Stimulated activated naive CD8-positive, alpha-beta T cell treated with anti-CD3 and anti-CD28 coated beads, Interleukin-15, Interleukin-2, amounts not matched to agents 100 ng/mL and 50 ng/mL, for 24 hours (primary cell): Measurements from ENCODE around the gene RIPK4.
"Not testable (repeated sequence)": the region's sequence is repeated elsewhere in the genome, so short reads cannot be mapped to it uniquely, and the experiment has no call there.

ENCODE experiments used
- H3K27ac Mint-ChIP-seq: one replicate; pipeline ENCODE4 v1.8.0; 2021; ENCODE audit warnings: mild to moderate bottlenecking, mixed read lengths
- H3K27me3 Mint-ChIP-seq: one replicate; pipeline ENCODE4 v1.8.0; 2021; ENCODE audit warnings: mixed read lengths
- H3K36me3 Mint-ChIP-seq: one replicate; pipeline ENCODE4 v1.8.0; 2021; ENCODE audit warnings: low read depth, mixed read lengths
- H3K4me1 Mint-ChIP-seq: one replicate; pipeline ENCODE4 v1.8.0; 2021; ENCODE audit warnings: low read depth, mixed read lengths
- H3K4me3 Mint-ChIP-seq: one replicate; pipeline ENCODE4 v1.8.0; 2021; ENCODE audit warnings: mild to moderate bottlenecking, mixed read lengths
- H3K9me3 Mint-ChIP-seq: one replicate; pipeline ENCODE4 v1.8.0; 2021; ENCODE audit warnings: mixed read lengths

Gene RIPK4

GRCh38 chr21:41731081-41731480 lies 35.8 kb downstream of the RIPK4 start:
- H3K9me3 Mint-ChIP-seq: peaks cover 17% of the 10 kb centered on the region
- no peak overlapping the region for H3K27ac Mint-ChIP-seq
- no peak overlapping the region for H3K4me3 Mint-ChIP-seq
- H3K4me1 Mint-ChIP-seq: no peaks in the 10 kb centered on the region
- H3K27me3 Mint-ChIP-seq: peaks cover 35% of the 10 kb centered on the region
- no peaks in the 10 kb centered on the region for H3K36me3 Mint-ChIP-seq

- H3K27me3 Mint-ChIP-seq: peaks cover 35% of the 10 kb centered on the region
- H3K4me3 Mint-ChIP-seq: no peak overlapping the region
- H3K4me1 Mint-ChIP-seq: no peaks in the 10 kb centered on the region
- peaks cover 17% of the 10 kb centered on the region for H3K9me3 Mint-ChIP-seq
- no peaks in the 10 kb centered on the region for H3K36me3 Mint-ChIP-seq
- H3K27ac Mint-ChIP-seq: no peak overlapping the region
These were observed 36.5 kb downstream of the RIPK4 start for GRCh38 chr21:41730367-41730765.

DNA sequence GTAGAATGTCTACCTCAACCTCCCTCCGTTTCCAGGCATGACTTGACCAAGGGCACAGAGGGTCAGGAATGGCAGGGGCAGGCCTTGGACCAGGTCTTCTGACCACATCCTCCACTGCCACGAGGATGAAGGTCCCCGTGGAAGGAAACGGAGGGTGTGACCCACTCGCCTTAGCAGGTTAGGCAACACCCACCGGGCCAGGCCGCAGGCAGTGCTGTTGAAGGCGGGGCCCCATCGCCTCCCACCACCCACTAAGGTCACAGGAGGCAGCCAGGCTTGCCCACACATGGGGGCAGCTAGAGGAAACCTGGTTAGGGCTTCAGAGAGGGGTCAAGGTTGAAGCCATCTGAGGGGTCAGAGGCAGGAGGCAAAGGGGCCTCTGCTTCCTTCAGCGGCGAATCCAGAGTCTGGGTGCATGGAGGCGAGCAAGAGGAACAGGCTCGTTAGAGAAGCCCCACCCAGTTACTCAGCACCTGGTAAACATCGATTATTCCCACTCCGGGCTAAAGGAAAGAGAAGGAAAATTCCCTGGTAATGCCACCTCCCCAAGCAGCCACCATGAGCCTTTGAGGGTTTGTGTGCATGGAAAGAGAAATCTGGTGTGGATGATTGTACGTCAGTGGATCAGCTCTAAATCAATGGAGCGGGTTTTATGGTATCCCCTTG lies 37.0 kb downstream of the RIPK4 start:
- peaks cover 37% of the 10 kb centered on the region for H3K27me3 Mint-ChIP-seq
- peaks cover 17% of the 10 kb centered on the region for H3K9me3 Mint-ChIP-seq
- no peak overlapping the region for H3K27ac Mint-ChIP-seq
- no peaks in the 10 kb centered on the region for H3K4me1 Mint-ChIP-seq
- H3K36me3 Mint-ChIP-seq: no peaks in the 10 kb centered on the region
- H3K4me3 Mint-ChIP-seq: no peak overlapping the region

DNA sequence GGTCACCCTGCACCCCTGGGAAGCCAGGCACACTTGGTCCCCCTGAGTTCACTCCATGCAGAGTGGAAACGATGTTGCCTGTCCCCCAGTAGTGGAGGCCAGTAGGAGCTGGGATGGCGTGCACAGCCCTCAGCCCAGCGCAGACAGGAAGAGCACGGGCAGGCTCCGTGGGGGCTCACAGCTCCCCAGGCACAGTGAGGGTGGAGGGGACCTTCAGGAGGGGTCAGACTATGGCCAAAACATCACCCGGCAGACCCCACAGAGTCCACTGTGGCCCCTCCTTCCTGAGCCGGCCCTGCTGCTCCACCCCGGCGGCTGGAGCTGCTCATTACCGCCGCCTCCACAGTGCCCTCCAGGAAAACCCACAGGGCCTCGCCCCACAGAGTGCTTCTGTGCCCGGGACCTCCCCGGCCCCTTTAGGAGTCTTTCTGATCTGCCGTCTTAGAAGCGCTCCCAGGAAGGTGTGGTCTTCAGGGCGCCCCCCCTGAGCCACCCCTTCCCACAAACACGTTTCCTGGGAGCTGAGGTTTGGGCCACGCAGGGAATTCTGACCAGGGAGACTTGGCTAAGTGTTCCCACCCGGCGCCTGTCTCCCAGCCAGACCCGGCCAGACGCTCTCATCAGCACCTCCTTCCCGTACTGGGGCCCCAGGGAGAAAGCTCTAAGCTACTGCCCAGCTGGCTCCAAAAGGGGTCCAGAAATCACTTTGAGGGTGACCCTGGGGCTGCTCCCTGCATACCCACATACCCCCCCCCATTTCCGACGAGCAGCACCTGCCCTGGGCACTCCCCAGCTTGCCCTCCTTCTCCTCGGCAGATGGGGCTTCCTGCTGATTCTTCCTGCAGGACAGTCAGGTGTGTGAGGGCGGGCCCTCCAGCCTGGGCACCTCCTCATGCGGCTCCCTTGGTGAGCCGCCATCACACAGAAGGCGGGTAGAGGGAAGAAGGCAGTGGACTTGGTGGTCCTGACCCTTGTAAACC lies 38.8 kb downstream of the RIPK4 start:
- no peaks in the 10 kb centered on the region for H3K36me3 Mint-ChIP-seq
- H3K9me3 Mint-ChIP-seq: peaks cover 16% of the 10 kb centered on the region
- no peaks in the 10 kb centered on the region for H3K4me1 Mint-ChIP-seq
- H3K27ac Mint-ChIP-seq: no peak overlapping the region
- no peak overlapping the region for H3K4me3 Mint-ChIP-seq
- H3K27me3 Mint-ChIP-seq: peaks cover 45% of the 10 kb centered on the region

GRCh38 chr21:41726970-41727783 lies 39.7 kb downstream of the RIPK4 start:
- H3K36me3 Mint-ChIP-seq: no peaks in the 10 kb centered on the region
- H3K27ac Mint-ChIP-seq: no peak overlapping the region
- H3K27me3 Mint-ChIP-seq: peaks cover 44% of the 10 kb centered on the region
- H3K4me1 Mint-ChIP-seq: no peaks in the 10 kb centered on the region
- no peak overlapping the region for H3K4me3 Mint-ChIP-seq
- H3K9me3 Mint-ChIP-seq: peaks cover 8% of the 10 kb centered on the region

DNA sequence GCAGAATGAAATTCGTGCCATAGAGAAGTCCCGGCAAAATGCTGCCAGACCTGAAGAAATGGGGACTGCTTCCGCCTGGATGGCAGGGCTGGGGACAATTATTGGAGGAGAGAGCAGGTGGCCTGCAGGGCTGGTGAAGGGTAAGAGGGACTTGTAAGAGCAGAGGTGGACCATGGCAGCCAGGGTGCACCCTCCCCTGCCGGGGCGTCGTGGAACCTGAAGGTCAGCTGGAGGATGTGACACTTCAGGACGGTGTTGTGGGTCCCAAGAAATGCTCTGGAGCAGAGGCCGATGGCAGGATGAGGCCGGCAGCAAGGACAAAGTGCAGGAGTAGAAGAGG lies 40.3 kb downstream of the RIPK4 start:
- H3K4me3 Mint-ChIP-seq: no peak overlapping the region
- no peaks in the 10 kb centered on the region for H3K4me1 Mint-ChIP-seq
- H3K27me3 Mint-ChIP-seq: peaks cover 45% of the 10 kb centered on the region
- peaks cover 3% of the 10 kb centered on the region for H3K9me3 Mint-ChIP-seq
- H3K36me3 Mint-ChIP-seq: no peaks in the 10 kb centered on the region
- no peak overlapping the region for H3K27ac Mint-ChIP-seq

- peaks cover 45% of the 10 kb centered on the region for H3K27me3 Mint-ChIP-seq
- no peak overlapping the region for H3K4me3 Mint-ChIP-seq
- no peak overlapping the region for H3K27ac Mint-ChIP-seq
- H3K36me3 Mint-ChIP-seq: no peaks in the 10 kb centered on the region
- H3K9me3 Mint-ChIP-seq: no peaks in the 10 kb centered on the region
- H3K4me1 Mint-ChIP-seq: no peaks in the 10 kb centered on the region
These were observed 40.7 kb downstream of the RIPK4 start for GRCh38 chr21:41726058-41726558.

DNA sequence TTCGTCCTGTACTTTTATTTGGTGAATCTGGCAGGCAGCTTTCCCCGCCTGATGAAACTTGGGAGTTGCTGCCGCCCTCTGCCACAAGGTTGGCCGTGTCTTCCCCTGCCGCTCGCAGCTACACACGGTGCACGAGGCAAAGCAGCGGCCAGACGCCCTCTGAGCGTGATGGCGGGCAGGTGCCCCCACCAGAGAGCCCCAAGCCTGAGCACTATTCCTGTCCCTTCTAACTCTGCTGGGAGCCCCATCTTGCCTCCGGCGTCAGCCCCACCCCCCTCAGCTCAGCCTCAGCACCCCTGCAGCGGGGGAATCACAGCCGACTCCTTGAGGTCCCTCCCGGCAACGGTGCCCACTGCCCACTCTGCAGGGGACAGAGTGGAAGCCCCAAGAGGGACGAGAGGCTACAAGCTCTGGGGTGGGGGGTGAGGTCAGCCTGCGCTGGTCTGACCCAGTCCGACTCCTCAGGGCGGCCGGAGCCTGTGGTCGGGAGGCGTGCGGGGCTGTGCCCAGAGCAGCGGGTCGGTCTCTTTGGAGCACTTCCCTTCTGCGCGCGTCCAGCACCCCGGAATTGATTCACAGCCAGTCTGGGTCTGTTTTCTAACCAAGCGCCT lies 41.3 kb downstream of the RIPK4 start:
- peaks cover 45% of the 10 kb centered on the region for H3K27me3 Mint-ChIP-seq
- no peak overlapping the region for H3K4me3 Mint-ChIP-seq
- H3K9me3 Mint-ChIP-seq: no peaks in the 10 kb centered on the region
- H3K4me1 Mint-ChIP-seq: no peaks in the 10 kb centered on the region
- H3K27ac Mint-ChIP-seq: no peak overlapping the region
- no peaks in the 10 kb centered on the region for H3K36me3 Mint-ChIP-seq

DNA sequence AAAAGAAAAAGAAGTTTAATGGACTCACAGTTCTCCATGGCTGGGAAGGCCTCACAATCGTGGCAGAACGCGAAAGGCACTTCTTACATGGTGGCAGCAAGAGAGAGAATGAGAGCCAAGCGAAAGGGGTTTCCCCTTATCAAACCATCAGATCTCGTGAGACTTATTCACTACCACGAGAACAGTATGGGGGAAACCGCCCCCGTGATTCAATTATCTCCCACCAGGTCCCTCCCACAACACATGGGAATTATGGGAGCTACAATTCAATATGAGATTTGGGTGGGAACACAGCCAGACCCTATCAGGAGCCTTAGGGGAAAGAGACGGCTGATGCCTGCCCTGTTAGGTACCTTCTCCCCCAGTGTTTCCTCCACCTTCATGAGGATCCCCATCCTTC lies 43.0 kb downstream of the RIPK4 start:
- not testable (repeated sequence) for H3K36me3 Mint-ChIP-seq, H3K4me1 Mint-ChIP-seq, H3K4me3 Mint-ChIP-seq, H3K27ac Mint-ChIP-seq, H3K9me3 Mint-ChIP-seq
- peaks cover 39% of the 10 kb centered on the region for H3K27me3 Mint-ChIP-seq

GRCh38 chr21:41722052-41723018 lies 44.5 kb downstream of the RIPK4 start:
- H3K36me3 Mint-ChIP-seq: no peaks in the 10 kb centered on the region
- H3K27me3 Mint-ChIP-seq: peaks cover 36% of the 10 kb centered on the region
- H3K4me3 Mint-ChIP-seq: no peak overlapping the region
- no peak overlapping the region for H3K27ac Mint-ChIP-seq
- H3K9me3 Mint-ChIP-seq: no peaks in the 10 kb centered on the region
- H3K4me1 Mint-ChIP-seq: no peaks in the 10 kb centered on the region

DNA sequence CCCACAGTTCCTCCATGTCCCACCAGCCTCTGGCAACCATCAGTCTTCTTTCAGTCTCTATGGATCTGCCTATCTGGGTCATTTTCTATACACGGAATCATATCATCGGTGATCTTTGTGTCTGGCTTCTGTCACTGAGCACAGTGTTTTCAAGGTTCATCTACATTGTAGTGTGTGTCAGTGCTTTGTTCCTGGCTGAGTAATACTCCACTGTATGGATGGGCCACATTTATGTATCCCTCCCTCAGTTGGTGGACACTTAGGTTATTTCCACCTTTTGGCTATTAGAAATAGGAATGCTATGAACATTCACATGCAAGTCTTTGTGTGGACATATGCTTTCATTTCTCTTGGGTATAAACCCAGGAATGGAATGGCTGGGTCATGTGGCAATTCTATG lies 46.6 kb downstream of the RIPK4 start:
- peaks cover 27% of the 10 kb centered on the region for H3K27me3 Mint-ChIP-seq
- H3K4me3 Mint-ChIP-seq: no peak overlapping the region
- H3K9me3 Mint-ChIP-seq: no peaks in the 10 kb centered on the region
- H3K27ac Mint-ChIP-seq: no peak overlapping the region
- no peaks in the 10 kb centered on the region for H3K4me1 Mint-ChIP-seq
- no peaks in the 10 kb centered on the region for H3K36me3 Mint-ChIP-seq

GRCh38 chr21:41719691-41720090 lies 47.2 kb downstream of the RIPK4 start:
- Mint-ChIP-seq H3K27ac (no peak overlapping the region), H3K36me3 (no peaks in the 10 kb centered on the region), H3K27me3 (peaks cover 31% of the 10 kb centered on the region), H3K4me1 (no peaks in the 10 kb centered on the region), H3K4me3 (no peak overlapping the region), H3K9me3 (no peaks in the 10 kb centered on the region)

DNA sequence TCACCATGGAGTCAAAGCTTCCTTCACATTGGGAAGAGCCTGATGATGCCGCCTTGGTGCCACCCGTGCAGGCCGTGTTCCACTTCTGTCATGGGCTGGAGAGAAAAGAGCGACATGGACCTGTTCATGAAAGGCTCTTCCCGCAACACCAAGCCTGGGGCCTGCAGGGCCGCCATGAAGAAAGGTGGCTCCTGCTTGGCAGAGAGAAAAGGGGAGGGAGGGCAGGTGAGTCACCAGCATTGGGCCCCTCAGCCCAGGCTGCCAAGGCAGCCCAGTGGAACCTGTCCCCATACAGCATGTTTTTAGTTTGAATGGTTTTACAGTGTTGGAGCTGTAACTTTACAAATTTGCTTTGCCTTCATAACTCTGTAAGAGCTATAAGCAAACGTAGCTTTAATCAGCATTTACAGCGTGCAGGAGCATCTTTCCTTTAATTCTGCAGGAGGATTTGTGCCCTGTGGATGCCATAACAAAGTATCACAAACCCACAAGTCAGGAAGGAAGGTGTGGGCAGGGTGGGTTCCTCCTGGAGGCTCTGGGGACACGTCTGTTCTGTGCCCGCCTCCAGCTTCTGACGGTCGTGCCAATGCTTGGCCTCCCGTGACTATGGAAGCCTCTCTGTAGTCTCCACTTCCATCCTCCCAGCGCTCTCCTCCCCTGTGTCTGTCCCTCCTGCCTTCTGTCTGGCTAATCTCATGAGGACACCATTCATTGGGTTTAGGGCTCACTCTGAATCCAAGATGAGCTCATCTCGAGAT lies 49.1 kb downstream of the RIPK4 start:
- Mint-ChIP-seq H3K9me3 (no peaks in the 10 kb centered on the region), H3K36me3 (no peaks in the 10 kb centered on the region), H3K27ac (no peak overlapping the region), H3K4me1 (no peaks in the 10 kb centered on the region), H3K27me3 (peaks cover 29% of the 10 kb centered on the region), H3K4me3 (no peak overlapping the region)
